GM19467 (cell line): ENCODE results near the gene CDC42BPA.
A peak's percentile ranks its signal among the peaks of the same experiment; 100 is the strongest.

Experiments used
- ATAC-seq: cut with Tn5 transposase; IDR thresholded peaks from one replicate; pipeline ENCODE4 v1.9.1; 2021; ENCODE audit warnings: mild to moderate bottlenecking, moderate library complexity; ENCODE audit not compliant: unreplicated experiment

The CDC42BPA gene

DNA sequence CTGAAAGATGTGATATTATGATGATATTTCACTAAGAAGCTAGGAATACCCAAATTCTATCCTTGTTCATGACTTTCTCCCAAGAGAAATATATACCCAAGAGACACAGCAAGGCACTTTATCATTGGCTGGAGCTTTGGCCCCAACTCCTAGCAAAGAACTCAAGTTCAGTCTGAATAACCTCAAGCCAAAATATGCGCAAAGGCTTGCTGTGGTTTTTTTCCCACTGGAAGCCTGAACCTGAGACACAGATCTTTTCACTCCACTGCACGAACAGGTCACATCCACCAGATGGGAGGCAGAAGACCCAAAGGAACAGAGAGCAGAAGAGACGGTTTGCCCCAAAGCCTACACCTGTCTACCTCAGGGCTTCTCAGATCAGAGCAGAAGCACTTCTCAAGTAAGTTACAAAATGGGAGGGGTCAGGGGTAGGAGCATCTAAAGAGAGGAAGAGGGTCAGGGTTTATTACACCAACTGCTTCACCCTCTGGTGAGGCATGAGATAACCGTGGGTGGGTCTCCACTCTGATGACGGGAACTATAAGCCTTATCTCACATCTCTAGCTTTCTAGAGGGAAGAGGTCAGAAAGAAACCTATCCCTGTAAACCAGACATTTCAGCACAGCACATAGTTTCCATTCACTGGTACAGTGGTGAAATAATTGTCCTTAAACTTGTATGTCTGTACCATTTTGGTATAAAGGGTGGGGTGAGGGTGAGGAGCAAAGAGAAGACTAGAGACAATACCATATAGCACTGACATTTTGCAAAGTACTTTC, 17.1 kb upstream of the CDC42BPA start:
- no peak for ATAC-seq

DNA sequence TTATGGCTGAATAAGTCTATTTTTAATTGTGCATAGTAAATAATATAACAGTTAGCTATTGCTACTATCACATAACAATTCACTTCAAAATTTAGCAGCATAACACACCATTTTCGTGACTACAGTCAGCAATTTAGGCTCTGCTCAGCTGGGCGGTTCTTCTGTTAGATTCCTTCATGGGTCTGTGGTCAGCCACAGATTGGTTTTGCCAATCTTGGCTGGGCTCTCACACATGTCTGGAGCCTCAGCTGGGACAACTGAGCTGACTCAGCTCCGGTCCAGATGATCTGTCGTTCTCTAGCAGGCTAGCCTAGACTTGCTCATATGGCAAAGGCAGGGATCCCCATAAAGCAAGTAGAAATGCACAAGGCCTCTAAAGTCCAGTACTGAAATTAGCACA, 15.1 kb upstream of the CDC42BPA start:
- ATAC-seq: no peak

DNA sequence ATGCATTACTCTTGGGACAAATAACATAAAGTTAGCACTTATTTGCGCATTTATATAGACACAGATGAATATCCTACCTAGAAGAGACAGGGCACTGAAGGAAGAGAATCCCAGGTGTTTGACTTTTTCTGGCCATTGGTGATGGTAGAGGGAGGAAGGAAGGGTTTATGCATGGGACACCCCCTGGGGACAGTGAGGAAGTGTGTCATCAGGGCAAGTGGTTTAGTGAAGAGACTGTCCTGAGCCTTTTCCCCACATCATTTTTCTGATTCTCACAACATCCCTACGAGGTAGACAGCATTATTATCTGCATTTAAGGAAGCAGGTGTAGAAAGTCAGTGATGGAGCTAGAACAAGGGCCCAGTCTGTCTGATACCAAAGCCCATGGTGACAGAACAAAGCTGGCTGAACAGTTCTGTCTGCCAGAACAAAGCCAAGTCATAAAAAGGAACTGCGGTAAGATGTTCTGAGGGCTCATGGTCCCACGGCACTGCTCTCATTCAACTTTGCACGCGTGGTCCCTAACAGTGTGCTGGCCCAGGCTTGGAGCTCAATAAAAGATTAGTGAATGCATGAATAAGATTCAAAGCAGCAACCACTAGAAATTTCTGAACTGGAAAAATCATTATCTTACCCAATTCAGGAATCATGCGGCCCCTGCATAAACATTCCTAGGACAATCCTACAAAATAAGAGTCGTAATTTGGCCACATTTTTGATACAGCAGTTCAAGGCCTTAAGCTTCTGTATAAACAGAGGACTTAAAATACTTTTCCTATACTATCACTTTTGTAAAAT, 12.2 kb upstream of the CDC42BPA start:
- ATAC-seq: no peak

DNA sequence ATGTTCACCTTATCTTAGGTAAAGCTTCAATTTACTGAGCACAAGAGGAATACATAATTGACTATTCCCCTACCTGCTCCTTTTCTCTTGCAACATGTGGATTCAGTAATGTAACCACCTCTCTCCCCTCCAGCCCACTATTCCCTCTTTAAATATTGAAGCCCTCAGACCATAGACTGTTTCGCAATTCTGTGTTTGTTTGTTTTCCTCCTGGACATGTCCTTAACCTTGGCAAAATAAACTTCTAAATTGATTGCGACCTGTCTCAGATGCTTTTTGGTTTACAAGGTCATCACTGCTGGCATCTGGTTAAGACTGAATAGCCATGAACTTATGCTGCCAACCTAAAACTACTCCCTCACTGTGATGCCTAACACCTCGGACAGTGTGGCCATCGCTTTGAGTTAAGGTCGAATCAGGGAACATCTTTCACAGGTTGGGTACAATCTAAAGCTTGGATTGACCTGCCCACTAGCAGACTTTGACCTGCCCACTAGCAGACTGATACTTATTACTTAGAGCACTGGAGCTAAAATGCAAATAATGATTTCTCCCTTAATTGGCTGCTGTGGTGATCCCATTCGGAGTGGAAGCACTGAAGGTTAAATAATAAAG, 10.2 kb upstream of the CDC42BPA start:
- no peak for ATAC-seq

DNA sequence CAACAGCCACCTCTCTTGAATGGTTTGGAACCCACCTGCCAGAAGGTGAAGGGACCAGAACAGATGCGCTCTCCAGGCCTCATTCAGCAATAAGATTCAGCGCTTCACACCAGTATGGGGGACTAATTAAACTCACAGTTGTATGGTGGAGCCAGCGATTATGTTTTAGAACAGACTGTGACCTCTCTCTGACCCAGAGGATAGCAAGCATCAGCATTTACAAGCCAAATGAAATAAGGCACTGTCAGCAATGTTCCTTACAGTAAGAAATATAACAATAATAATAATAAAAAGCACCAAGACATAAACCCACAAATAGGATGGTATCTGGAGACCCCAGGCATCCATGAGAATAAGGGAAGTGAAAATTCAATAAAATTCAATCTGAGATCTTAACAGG, 6.9 kb upstream of the CDC42BPA start:
- no peak for ATAC-seq

DNA sequence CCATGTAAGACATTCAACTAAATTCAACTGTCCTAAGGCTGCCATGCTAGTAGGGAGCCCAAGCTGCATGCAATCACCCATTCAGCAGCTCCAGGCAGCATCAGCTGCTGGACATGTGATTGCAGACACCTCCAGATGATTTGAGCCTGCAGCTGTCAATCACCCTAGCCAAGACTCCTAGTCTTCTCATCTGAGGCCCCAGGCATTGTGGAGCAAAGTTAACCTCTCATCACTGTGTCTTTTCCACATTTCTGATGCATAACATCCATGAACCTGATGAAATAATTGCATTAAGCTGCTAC, 5.6 kb upstream of the CDC42BPA start:
- no peak for ATAC-seq

DNA sequence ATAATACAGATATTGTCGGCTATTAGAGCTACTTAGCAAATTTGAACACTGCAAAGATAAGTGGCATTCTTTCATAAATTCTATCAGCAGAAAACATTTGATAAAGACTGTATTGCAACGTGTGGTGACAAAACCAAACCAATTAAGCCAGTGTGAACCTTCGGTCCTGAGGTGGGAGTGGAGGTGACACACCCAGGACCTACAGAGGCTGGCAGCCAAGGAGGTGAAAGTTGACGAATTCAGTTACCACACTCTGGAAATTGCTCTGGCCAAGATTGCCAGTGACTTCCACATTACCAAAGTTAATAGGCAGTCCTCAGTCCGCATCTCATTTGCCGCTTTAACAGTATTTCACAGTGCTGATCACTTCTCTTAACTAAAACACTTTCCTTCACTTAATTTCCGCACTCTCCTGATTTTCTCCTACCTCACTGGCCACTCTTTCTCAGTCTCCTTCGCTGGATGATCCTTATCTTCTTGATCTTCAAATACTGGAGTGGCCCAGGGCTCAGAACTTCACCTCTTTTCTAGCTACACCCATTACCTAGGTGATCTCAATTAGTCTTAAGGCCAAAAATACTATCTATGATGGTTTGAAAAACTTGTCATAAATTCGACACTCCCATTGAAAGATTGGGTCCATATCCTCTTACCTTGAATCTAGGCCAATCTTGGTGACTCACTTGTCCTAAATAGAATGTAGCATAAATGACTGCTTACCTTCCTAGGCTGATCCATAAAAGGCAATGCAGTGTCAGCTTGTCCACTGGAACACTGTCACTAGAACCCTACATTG, 5.1 kb upstream of the CDC42BPA start:
- no peak for ATAC-seq

DNA sequence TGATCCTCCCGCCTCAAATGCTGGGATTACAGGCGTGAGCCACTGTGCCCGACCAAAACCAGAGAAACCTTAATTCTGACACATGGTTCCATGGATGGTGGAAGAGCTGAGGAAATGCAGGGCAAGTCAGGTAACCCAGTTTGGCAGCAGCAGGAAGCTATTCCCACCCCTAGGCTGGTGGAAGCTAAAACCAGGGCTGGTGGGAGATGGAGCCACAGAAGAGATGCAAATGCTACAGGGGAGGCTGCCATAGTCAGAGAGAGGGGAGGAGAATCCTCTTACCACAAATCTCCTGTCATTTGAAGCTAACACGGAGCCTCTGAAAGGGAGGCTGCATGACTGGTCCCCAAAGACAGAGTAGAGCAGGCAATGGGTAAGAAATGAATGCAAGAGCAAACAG, 4.1 kb upstream of the CDC42BPA start:
- no peak for ATAC-seq

DNA sequence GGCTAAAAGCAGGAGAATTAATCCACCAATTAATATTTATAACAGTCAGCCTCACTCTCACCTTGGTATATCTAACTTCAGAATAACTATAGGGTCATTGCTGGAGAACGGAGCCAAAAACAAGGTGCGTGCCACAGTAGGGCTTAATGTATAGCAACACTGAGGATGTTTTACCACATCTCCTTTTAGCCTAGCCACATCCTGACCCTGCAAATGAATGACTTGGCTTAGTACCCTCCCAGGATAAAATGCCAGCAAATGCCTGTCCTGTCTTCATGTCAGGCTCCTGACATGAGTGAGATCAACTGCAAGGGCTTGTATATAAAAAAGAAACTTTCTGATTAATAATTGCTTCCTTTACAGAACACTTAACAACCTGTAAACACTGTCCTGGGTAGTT, 2.7 kb upstream of the CDC42BPA start:
- peak; percentile 53 for ATAC-seq

DNA sequence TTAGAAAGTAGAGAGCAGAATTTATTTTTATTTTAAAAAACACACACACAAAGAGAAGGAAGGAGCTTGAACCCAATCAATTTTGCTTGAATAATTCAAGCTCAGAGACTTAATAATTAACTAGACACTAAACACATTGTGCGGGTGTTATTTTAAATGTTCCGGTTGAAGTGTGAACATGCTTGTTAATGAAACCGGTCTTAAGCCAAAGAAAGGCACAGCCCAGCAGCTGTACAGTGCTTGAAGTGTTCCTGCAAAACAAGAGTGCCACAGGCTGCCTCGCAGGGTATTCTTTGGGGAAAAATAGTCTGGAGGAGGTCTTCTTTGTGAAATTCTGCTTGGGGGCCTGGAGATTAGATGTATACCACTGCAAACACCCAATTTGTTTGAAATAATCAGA, 2.2 kb upstream of the CDC42BPA start:
- no peak for ATAC-seq

DNA sequence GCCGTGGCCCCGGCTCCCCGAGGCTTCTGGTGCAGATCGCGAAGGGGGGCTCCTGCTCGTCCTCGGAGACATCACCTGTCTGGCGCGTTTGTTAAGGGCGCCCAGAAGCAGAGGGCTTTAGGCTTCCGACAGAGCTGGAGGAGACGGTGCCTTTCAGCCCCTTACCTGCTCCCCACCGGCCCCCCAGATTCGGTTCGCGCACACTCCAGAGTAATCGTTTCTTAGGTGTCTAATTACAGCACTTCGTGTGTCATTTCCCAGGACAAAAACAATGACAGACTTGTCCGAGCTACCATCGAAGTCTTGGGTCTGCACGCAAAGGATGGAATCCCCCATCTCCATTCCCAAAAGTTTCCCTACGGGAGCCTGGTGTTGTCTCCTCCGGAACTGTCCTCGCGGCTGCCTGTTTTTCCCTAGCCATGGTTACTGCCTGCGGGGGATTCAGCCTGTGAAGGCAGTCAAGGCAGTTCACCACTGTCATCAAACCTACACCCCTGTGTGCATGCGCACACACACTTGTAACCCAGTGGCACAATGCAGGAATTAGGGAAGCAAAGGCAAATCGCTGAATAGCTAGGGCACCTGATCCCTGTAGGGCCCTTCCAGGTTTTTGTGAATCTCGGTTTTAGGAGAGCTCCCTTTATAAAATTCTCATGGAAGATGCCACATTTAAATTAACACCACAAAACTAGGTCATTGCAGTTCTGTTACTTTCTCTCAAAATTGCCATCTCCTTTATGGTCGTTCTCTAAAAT, 738 bp upstream of the CDC42BPA start:
- ATAC-seq: no peak

DNA sequence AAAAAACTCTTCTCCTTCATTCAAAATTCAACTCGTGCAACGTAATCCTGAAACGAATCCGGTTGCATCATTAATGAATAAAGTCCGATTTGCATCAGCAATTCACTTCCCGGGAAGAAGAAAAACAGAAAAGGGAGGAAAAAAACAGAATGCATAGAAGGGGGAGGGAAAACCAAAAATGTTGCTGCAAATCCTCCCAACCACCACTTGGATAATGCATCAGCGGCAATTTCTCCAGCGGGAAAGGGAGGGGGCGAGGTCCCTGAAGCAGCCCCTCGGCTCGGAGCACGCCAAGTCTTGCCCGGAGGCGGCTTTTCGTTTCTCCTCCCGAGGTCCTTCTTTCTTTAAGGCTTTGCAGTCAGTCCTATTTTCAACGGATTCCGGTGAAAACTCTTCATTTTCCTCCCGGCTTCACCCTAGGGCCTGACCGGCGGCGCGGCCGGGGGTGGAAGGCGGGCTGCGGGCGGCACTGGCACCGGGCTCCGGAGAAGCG, 723 bp downstream of the CDC42BPA start:
- ATAC-seq: no peak

DNA sequence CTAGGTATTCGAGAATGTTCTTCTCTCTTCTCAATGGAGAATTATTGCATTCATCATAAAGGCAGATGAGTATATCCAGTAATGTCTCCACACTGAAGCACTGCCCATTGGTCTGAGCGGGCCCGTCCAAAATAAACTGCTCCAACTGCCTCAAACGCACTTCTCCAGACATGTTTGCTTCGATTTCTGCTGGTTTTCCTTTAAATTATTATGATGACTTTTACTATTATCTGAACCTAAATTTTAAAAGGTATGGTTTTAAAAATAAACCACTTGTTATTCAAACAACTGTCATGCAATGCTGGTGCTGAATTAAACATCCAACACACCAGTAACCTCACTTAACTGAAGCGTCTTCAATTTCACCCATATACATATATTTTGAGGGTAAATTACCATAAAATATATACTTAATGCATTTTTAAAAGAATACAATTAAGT, 1.3 kb downstream of the CDC42BPA start:
- ATAC-seq: no peak

DNA sequence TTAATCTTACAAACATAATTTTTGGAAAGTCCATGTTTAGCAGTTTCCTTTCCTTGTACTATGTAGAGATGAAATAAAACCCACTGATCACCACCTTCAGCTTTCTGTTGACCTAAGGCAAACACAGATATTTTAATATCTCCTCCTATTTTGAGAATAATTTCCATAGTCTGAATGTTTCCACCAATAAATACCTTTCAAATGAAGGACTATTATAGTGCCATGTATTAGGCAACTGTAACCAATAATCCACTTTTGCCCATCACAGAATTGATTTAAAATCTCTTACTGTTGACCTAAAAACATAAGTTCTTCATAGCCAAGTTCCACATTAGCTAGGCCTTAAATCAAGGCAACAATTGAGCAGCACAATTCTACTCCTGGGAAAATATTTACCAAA, 1.8 kb downstream of the CDC42BPA start:
- no peak for ATAC-seq

DNA sequence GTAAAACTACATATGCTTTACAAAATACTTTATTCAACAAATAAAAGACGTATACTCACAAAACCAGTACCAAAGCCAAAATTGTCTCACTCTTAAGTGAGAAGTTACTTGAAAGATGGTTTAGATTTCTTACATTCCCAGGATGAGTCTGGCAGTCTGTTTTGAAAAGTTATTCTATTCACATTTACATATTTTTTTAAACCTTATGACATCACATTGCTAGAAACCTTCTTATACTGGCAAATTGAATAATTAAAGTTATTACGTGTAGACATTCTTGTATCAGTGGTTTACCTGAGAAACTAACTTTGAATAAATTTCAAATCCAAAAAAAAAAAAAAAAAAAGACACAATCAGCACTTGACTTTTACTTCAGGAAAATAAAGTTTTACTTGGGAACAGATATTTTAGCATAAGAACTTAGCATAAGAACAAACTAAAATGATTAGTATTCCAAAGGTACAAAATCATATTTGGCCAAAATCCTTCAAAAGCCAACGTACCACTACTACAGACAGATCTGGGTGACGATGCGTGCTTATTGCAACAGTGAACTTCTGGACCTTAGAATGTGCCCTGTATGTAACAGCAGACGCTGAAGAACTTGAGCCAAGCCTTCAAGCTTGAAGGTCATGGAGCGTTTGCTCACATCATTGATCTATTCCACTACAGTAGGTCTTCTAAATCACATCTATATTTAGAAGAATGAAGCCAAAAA, 2.5 kb downstream of the CDC42BPA start:
- no peak for ATAC-seq

DNA sequence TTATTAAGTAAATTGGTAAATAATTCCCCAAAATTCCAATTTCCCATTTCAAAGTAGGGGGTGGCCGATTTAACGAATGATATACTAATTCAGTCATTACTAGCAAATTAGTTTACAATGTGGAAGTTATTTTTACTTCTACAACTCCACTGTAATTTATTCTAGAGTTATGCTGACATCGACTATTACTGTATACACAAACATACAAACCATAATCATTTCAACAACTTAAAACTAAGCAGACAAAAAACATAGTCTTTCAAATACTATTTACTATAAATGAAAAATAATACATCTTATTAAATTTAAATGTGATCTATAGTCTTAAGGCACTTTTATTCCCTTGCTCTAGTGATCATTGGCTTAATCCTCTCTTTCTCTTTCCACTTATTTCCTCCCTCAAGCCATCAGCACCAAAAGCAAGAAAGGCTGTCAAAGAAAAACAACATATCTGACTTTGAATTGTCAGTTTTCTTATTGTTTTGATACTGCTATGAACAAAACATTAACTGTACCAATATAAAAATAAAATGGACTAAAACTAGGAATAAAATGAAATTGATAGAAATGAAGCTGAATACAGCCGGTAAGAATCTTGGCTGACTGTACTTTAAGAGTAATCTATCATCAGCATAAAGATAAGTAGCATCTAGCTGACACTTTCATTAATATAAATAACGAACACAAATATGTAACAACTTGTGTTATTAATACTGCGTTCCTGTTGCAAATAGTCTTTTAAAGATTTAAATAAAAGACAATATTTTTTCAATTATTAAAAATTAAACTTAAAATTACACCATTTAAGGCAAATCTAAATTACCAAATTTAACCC, 4.1 kb downstream of the CDC42BPA start:
- no peak for ATAC-seq

DNA sequence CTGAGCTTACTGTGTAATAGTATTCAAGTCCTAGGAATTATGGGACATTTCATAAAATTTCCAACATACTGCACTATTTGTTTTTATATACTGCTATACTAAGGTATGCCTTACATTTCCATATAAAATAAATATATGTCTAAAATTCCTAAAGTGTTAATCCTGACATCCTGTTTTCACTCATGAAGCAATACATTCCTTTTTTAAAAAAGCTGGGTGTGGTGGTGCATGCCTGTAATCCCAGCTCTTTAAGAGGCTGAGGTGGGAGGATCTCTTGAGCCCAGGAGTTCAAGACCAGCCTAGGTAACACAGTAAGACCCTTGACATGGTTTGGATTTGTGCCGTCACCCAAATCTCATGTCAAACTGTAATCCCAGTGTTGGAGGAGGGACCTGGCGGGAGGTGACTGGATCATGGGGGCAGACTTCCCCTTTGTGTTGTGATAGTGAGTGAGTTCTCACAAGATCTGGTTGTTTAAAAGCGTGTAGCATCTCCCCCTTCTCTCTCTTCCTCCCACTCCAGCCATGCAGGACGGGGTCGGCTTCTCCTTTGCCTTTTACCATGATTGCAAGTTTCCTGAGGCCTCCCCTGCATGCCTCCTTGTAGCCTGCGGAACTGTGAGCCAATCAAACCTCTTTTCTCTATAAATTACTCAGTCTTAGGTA, 5.8 kb downstream of the CDC42BPA start:
- ATAC-seq: no peak

DNA sequence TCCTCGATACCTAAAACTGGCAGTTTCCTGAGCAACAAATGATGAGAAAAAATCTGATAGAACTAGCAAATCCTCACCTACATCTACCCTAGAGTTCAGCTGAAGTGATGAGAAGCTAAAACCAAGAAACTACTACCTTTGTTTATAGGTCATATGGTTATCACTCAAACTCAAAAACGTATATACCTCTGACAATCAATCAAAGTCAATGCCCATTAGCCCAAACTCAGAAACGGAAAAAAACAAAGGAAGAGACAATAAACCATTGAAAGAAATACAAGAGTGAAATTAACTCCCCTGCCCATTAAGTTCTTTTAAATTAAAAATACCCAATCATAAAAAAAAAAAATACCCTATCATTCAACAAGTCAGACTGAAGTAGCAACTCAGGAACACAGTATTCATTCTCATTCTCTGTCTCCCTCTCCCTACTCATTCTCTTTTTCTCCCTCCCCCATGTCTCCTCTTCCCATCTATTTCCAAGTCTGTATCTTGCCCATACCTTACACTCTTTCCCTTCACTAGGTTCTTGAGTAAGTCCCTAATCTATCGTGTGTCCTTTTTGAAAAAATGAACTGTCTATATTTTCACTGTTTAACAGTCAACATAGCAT, 6.8 kb downstream of the CDC42BPA start:
- ATAC-seq: no peak
